GM18526 (cell line): ENCODE results near the gene KIAA0408.

Source experiments
- POLR2A ChIP-seq: IDR thresholded peaks from 3 replicates; pipeline ENCODE4 v1.6.1; 2011; ENCODE audit not compliant: insufficient read length; ENCODE audit errors: extremely low read depth

The KIAA0408 gene

DNA sequence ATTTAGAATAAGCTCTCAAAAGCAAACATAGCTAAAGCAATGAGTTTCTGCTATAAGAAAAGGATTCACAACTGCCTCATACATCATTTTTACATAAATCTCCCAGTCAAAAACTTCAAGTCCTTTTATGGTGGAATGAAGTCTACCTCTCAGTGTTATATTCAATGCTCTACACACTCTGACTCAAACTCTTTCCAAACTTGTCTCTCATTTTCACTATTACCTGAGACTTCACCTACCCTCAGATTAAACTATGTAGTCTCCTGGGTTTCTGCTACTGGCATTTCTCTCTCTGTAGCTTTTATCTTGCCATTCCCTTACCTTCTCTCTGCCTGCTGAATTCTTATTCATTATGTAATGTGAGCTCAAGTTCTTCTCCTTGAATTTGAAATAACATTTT, 11.4 kb downstream of the KIAA0408 start:
- TF ChIP-seq POLR2A, result no peak

DNA sequence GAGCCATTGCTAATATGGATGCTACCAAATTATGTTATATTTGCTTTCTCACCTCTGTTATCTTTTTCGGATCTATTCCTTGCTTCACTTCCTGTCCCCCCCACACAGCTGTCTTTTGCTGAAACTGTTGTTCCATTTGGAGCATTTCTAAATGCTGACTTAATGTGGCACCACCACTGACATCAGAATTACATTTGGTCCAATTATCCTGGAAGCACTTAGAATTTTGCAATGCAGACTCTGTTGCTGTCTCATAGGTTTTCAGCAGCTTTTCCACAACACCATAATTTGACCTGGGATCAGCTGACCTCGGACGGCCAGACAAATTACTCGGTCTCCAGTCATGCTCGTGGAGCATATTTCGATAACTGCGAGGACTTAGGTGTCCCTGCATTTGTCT, 12.8 kb downstream of the KIAA0408 start:
- no peak for TF ChIP-seq POLR2A

DNA sequence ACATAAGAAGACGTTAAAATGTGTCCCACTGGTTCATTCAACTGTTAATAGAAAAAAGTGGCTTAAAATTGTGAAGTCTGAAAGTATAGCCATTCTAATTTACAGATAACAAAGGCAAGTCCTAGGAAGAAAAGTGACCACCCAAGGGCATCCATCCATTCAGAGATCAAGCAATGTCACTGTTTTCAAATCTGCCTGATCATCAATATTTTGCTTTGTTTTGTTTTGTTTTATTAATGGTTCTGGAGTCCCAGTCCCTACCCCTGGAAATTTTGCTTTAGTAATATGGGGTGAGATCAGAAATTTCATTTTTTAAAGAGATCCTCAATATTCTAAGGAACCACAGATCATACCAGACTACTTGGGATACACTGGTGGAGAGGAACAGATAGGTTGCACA, 17.3 kb downstream of the KIAA0408 start:
- TF ChIP-seq POLR2A, result no peak

DNA sequence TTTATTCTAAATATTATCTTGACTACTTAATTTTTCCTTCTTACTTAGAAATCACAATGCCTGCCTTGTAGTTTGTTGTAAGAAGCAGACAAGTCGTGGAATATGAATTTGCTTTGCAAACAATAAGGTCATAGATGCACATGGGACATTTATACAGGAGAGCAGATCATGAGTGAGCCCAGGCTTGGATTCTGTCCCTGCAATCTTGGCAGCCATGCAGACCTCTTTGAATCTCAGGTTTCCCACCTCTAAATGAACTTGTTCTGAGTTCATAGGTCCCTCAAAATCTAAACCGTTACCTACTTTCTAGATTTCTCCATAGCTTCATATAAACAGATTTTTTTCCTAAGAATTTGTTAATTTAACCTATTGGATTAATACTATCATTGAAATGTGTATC, 19.5 kb downstream of the KIAA0408 start:
- no peak for TF ChIP-seq POLR2A

DNA sequence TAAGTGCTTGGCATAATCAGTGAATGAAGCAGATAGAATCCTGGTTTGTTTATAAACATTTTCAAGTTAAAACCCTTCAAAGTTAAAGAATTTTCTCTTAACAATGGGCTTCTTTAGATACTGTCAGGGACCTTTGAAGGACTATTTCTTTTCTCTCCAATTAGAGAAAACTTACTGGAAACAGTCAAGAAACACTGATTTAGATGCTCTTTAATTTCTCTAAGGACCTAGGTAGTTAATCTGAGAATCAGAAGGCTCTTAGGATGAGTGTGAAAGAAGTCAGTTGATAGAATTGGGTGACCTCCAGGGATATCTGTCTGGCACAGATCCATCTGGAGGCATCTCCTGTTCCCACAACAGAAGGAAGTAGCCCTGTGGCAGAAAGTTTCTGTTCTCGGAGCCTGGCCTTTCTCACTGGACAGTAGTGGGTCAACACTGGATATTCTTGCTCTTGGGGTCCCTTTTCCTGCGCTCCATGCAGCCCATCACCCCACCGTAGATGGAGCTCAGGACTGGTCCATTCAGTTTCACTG, 22.5 kb downstream of the KIAA0408 start:
- no peak for TF ChIP-seq POLR2A

DNA sequence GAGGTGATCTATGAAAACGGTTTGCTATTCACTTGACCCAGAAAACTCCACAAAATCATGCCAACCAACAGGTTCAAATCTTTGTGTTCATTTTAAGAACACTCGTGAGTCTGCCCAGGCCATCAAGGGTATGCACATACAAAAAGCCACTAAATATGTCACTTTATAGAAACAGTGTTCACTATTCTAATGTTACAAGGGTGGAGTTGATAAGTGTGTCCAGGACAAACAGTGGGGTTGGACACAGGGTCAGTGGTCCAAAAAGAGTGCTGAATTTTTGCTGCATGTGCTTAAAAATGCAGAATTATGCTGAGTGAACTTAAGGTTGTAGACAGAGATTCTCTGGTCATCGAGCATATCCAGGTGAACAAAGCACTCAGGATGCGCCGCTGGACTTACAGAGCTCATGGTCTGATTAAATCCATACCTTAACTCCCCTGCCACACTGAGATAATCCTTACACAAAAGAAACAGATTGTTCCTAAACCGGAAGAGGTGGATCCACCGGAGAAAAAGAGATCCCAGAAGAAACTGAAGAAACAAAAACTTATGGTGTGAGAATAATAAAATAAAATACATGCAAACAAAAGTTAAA, 23.5 kb downstream of the KIAA0408 start:
- TF ChIP-seq POLR2A, result no peak

DNA sequence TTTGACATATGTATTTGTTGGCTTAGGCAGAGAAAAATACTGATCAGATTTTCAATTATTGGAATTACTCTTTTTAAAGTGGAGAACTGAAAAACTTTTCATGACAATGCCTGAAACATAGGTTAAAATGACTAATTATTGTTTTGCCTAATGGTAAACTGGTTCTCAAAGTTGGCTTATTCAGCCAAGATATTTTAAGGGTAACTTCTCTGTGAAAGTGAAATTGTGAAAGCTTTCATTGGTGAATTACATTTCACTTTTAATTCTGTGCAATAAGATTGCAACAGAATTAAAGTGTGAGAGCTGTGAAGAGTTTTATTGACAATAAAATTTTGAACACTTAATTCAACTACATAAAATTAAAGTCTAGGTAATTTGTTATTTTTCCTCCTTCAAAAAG, 24.5 kb downstream of the KIAA0408 start:
- TF ChIP-seq POLR2A, result no peak

DNA sequence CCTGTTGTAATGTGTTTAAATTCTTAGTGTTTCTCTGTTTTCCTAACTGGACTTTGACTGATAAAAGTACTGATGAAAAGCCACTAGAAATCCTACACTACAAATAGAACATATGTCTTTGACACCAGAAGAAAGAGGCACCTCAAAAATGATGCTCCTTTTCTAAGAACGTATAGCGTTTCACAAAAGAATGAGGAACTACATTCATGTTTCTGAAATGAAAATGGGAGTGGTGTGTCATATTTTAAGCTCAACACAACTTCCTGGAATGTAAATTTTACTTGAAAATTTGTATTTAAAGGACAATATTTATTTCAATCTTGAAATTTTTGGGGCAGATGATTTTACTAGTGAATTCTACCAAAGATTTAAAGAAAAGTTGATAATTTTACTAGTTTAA, 35.3 kb downstream of the KIAA0408 start:
- no peak for TF ChIP-seq POLR2A

DNA sequence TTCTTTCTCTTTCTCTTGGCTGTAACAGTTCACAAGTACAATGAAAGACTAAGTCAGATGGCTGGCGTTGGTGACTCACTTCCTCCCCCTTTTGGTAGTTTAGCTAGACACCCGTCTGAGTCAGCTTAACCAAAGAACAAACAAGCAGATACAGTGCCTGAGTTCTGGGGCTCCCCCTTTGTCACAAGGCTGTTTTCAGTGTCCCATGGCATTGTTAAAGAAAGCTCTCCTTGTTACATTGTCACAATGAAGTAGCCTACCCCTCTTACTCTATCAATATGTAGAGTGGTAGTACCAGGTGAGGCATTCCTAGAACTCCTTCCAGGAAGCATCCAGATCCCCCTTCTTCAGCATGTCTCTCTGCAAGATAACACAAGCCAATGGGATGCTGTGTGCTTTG, 38.6 kb downstream of the KIAA0408 start:
- TF ChIP-seq POLR2A, result no peak

DNA sequence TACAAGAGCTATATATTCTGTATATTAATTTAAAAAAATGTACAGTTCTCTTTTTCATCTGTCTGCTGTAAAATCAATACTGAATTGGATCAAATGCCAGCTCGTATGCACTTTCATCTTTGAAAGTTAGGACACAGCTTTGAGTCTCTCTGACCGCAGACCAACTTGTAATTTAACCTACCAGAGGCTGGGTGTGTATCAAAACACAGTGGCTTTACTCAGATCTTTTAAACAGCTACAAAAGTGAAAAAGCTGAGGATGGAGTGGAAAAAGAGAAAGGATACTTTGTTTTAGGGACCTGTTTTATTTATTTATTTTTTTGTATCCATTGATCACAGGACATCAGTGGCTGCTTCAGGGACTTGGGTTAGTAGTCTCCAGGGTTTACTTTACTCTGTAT, 44.1 kb downstream of the KIAA0408 start:
- no peak for TF ChIP-seq POLR2A
